H4 (cell line): ENCODE measurements around the gene DPT. TPM values are rescaled to one million over a fixed set of nuclear protein-coding genes. Genes with fewer than 3 reads are reported as not detected.

Experiments used
- DNase-seq: peaks from one replicate; pipeline ENCODE4 v3.0.0-alpha.2; 2015; ENCODE audit warnings: low spot score
- total RNA-seq: library from RNA; depleted of rRNA; stranded (reverse); fragments of >200 nt; shearing (Covaris generic); gene quantifications from 2 replicates; pipeline ENCODE4 v1.2.3, GENCODE V29; 2014

DPT gene
- total RNA-seq, 1 experiment from 2014 or later = 0.15 TPM

- peak; percentile 45 for DNase-seq
These were observed 7.0 kb upstream of the DPT start for GRCh38 chr1:168735974-168736373.

- DNase-seq = no peak
These were observed 5.9 kb upstream of the DPT start for GRCh38 chr1:168734946-168735345.

- no peak for DNase-seq
These were observed 5.3 kb upstream of the DPT start for GRCh38 chr1:168734271-168734670.

GRCh38 chr1:168733241-168733640, 4.2 kb upstream of the DPT start:
- no peak for DNase-seq

- DNase-seq = no peak
These were observed 3.7 kb upstream of the DPT start for GRCh38 chr1:168732736-168733135.

- no peak for DNase-seq
These were observed 2.4 kb upstream of the DPT start for GRCh38 chr1:168731244-168731953.

GRCh38 chr1:168729405-168729802, 398 bp upstream of the DPT start:
- no peak for DNase-seq

GRCh38 chr1:168726719-168727118, 2.3 kb downstream of the DPT start:
- DNase-seq = no peak

GRCh38 chr1:168726281-168726680, 2.7 kb downstream of the DPT start:
- DNase-seq = no peak

- DNase-seq = no peak
These were observed 3.2 kb downstream of the DPT start for GRCh38 chr1:168725831-168726230.

GRCh38 chr1:168725060-168725459, 3.9 kb downstream of the DPT start:
- no peak for DNase-seq

- DNase-seq = no peak
These were observed 6.0 kb downstream of the DPT start for GRCh38 chr1:168723000-168723399.

GRCh38 chr1:168720839-168721238, 8.2 kb downstream of the DPT start:
- no peak for DNase-seq

- peak; percentile 33 for DNase-seq
These were observed 9.5 kb downstream of the DPT start for GRCh38 chr1:168719306-168720111.

- no peak for DNase-seq
These were observed 10.8 kb downstream of the DPT start for GRCh38 chr1:168717906-168718891.

GRCh38 chr1:168714012-168714411, 15.0 kb downstream of the DPT start:
- DNase-seq = no peak

- peak; percentile 97 for DNase-seq
These were observed 19.3 kb downstream of the DPT start for GRCh38 chr1:168709405-168710363.

GRCh38 chr1:168708698-168709404, 20.2 kb downstream of the DPT start:
- peak; percentile 12 for DNase-seq

- DNase-seq = no peak
These were observed 22.5 kb downstream of the DPT start for GRCh38 chr1:168706391-168706992.
